Measurements from ENCODE around the gene GLE1. TPM values are rescaled to one million over a fixed set of nuclear protein-coding genes. Genes with fewer than 3 reads are reported as not detected.

GLE1 gene
- total RNA-seq (ENCODE audit: low replicate concordance) = 17.6 and 21.8 TPM in 2 replicates
- long read RNA-seq, transcript GLE1-201 (16 exons, 3,321 nt) = major isoform, 70 of 111 reads
- long read RNA-seq, partial matches to known transcripts = 14 of 111 reads
- long read RNA-seq, other reads (novel, unspliced or antisense) = 26 of 111 reads

- Mint-ChIP-seq H3K27ac (peak within 1 kb of the TSS; percentile 98), H3K36me3 (no peaks in the 10 kb centered on the region), H3K4me1 (ENCODE audit: unreplicated experiment) (peaks cover 8% of the 10 kb centered on the region), H3K4me3 (peak within 1 kb of the TSS; percentile 96), H3K9me3 (no peaks in the 10 kb centered on the region), H3K27me3 (no peaks in the 10 kb centered on the region)
- no peak for TF ChIP-seq CTCF (conservative IDR thresholded peaks at IDR 0.05)
- peak; percentile 97 for DNase-seq (ENCODE audit: extremely low spot score, unreplicated experiment)
Measured at GRCh38 chr9:128504485-128505413, at the start of gene GLE1. TSS of gene GLE1 (plus strand) at chr9:128504719. CDS start at chr9:128504806, 87 bp downstream.

GRCh38 chr9:128454991-128455390, 49.5 kb upstream of the GLE1 start:
- Mint-ChIP-seq H3K9me3 (no peaks in the 10 kb centered on the region), H3K27me3 (no peaks in the 10 kb centered on the region), H3K4me3 (peak overlapping the region; percentile 94), H3K4me1 (ENCODE audit: unreplicated experiment) (peaks cover 8% of the 10 kb centered on the region), H3K36me3 (no peaks in the 10 kb centered on the region), H3K27ac (peak overlapping the region; percentile 95)
- TF ChIP-seq CTCF (conservative IDR thresholded peaks at IDR 0.05) = no peak
- DNase-seq (ENCODE audit: extremely low spot score, unreplicated experiment) = no peak

GRCh38 chr9:128455849-128456612, 48.5 kb upstream of the GLE1 start, which contains the start of gene ODF2:
TSS of gene ODF2 (plus strand) at chr9:128456006. CDS start at chr9:128456092, 86 bp downstream.
- Mint-ChIP-seq H3K27me3 (no peaks in the 10 kb centered on the region), H3K4me1 (ENCODE audit: unreplicated experiment) (peaks cover 8% of the 10 kb centered on the region), H3K9me3 (no peaks in the 10 kb centered on the region), H3K36me3 (peaks cover 1% of the 10 kb centered on the region), H3K27ac (peak within 1 kb of the TSS; percentile 95), H3K4me3 (peak within 1 kb of the TSS; percentile 94)
- peak; percentile 99 for DNase-seq (ENCODE audit: extremely low spot score, unreplicated experiment)
- TF ChIP-seq CTCF (conservative IDR thresholded peaks at IDR 0.05) = no peak

GRCh38 chr9:128456613-128457061, 47.9 kb upstream of the GLE1 start:
- Mint-ChIP-seq H3K4me1 (ENCODE audit: unreplicated experiment) (peaks cover 8% of the 10 kb centered on the region), H3K4me3 (peak overlapping the region; percentile 92), H3K27ac (peak overlapping the region; percentile 80), H3K9me3 (no peaks in the 10 kb centered on the region), H3K27me3 (no peaks in the 10 kb centered on the region), H3K36me3 (peaks cover 4% of the 10 kb centered on the region)
- DNase-seq (ENCODE audit: extremely low spot score, unreplicated experiment) = peak; percentile 76
- no peak for TF ChIP-seq CTCF (conservative IDR thresholded peaks at IDR 0.05)

- Mint-ChIP-seq H3K4me3 (peak overlapping the region; percentile 92), H3K27ac (no peak overlapping the region)
- DNase-seq (ENCODE audit: extremely low spot score, unreplicated experiment) = no peak
Measured at GRCh38 chr9:128457207-128457606, 47.3 kb upstream of the GLE1 start.

More at GRCh38 chr9:128457207-128457606, 47.3 kb upstream of the GLE1 start:
- H3K27me3 Mint-ChIP-seq = no peaks in the 10 kb centered on the region
- peaks cover 4% of the 10 kb centered on the region for H3K36me3 Mint-ChIP-seq
- H3K9me3 Mint-ChIP-seq = no peaks in the 10 kb centered on the region
- H3K4me1 Mint-ChIP-seq (ENCODE audit: unreplicated experiment) = peaks cover 8% of the 10 kb centered on the region
- TF ChIP-seq CTCF (conservative IDR thresholded peaks at IDR 0.05) = no peak

Measured in type B pancreatic cell (in vitro differentiated cells).